ENCODE results near the gene SAMD4A.

DNA sequence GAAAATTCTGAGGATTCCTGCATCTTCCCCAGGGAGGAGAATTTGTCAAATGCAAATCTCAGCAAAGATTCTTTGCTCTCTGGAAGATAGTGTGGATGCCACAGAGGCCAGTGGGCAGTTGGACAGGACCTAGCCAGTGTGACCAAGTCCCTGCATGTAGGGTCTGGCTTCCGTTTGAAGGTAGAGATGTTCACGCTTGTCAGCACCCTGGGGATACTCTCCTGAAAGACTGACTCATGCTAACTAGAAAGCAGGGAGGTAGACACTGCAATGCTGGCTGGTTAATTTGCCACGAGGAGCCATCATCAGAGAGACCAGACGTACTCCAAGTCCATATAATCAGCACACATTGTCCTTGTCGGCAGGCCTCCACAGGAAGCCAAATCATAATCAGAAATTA lies 130.1 kb downstream of the SAMD4A start:
- TF ChIP-seq BHLHE40 (IDR thresholded peaks at IDR 0.05; ENCODE audit: borderline replicate concordance) (no peak), SP1 (IDR thresholded peaks at IDR 0.05) (no peak), HDGF (IDR thresholded peaks at IDR 0.05; ENCODE audit: borderline replicate concordance) (no peak), SUZ12 (IDR thresholded peaks at IDR 0.05) (no peak), FOXA1 (IDR thresholded peaks at IDR 0.05) (no peak), TARDBP (IDR thresholded peaks at IDR 0.05) (no peak), ELF4 (IDR thresholded peaks at IDR 0.05) (no peak), ARNT (IDR thresholded peaks at IDR 0.05) (no peak), ZNF384 (IDR thresholded peaks at IDR 0.05) (no peak), NFRKB (IDR thresholded peaks at IDR 0.05) (no peak), L3MBTL2 (conservative IDR thresholded peaks at IDR 0.05) (no peak), FOXK2 (IDR thresholded peaks at IDR 0.05) (no peak)
- TF ChIP-seq, protein P1, sequence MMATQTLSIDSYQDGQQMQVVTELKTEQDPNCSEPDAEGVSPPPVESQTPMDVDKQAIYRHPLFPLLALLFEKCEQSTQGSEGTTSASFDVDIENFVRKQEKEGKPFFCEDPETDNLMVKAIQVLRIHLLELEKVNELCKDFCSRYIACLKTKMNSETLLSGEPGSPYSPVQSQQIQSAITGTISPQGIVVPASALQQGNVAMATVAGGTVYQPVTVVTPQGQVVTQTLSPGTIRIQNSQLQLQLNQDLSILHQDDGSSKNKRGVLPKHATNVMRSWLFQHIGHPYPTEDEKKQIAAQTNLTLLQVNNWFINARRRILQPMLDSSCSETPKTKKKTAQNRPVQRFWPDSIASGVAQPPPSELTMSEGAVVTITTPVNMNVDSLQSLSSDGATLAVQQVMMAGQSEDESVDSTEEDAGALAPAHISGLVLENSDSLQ (IDR thresholded peaks at IDR 0.05) = no peak

Data from HEK293T (cell line).